ENCODE results near the gene BCL2L15. TPM values are rescaled to one million over a fixed set of nuclear protein-coding genes. Genes with fewer than 3 reads are reported as not detected.

Gene BCL2L15
- total and polyA plus RNA-seq, 2 donors (not counting 1 experiment from before 2014, with no cell fraction given), result under 0.01 to 0.19 TPM

DNA sequence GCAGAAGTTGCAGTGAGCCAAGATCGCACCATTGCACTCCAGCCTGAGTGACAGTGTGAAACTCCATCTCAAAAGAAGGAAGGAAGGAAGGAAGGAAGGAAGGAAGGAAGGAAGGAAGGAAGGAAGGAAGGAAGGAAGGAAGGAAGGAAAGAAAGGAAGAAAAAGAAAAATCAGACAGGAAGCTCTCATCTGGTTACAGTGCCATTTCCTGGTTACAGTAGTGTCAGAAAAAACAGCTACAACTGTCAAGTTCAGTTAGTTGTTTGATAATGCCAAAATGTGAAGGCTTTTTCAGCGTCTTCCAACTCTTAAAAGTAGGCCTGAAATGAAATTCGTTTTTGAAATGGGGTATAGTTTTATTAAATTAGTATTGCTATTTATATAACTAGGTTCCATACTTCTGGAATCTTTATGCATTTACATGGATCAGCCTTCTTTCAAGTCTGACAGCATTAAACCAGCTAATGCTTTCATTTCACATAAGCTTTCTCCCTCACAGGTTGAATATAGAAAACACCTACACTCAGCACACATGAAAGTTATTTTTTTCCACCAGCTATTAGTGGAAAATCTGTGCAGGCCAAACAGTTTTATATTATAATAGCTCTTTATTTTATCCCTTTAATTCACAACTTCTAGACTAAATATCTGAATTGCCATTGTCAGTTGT is 37.1 kb downstream of the BCL2L15 start:
- Histone ChIP-seq H3K4me2 (ENCODE audit: extremely low read depth, insufficient read depth, low read length) (no peak overlapping the region), H4K20me1 (ENCODE audit: control insufficient read depth, extremely low read depth, insufficient read depth, low read length) (no peaks in the 10 kb centered on the region), H3K9ac (ENCODE audit: insufficient read depth, low read length) (no peak overlapping the region), H3K27ac (ENCODE audit: insufficient read depth, low read length) (no peak overlapping the region), H3K36me3 (ENCODE audit: control insufficient read depth, insufficient read depth, low read length) (no peaks in the 10 kb centered on the region), H3K27me3 (ENCODE audit: control insufficient read depth, insufficient read depth, low read length) (no peaks in the 10 kb centered on the region), H3K4me1 (ENCODE audit: control insufficient read depth, extremely low read depth, insufficient read depth, low read length) (no peaks in the 10 kb centered on the region), H3K79me2 (ENCODE audit: control insufficient read depth, insufficient read depth, low read length) (no peaks in the 10 kb centered on the region), H2AFZ (ENCODE audit: low read length) (no peak overlapping the region), H3K4me3 (replicated peaks in 1 of 4; ENCODE audit: control extremely low read depth in 1 of 4, insufficient read depth in 1 of 4, low read depth in 3 of 4, low read length in 4 of 4) (no peak overlapping the region), H3K9me3 (ENCODE audit: control insufficient read depth, insufficient read depth, low read depth, low read length) (no peaks in the 10 kb centered on the region)
- no peak for TF ChIP-seq CTCF (conservative IDR thresholded peaks at IDR 0.05 in 1 of 2, IDR thresholded peaks at IDR 0.05 in 1 of 2; ENCODE audit: low read depth in 1 of 2, low read length in 2 of 2)
- no peak for TF ChIP-seq EZH2 (IDR thresholded peaks at IDR 0.05; ENCODE audit: low read length, missing control alignments)
- no peak for DNase-seq (ENCODE audit: low read depth in 2 of 2)

DNA sequence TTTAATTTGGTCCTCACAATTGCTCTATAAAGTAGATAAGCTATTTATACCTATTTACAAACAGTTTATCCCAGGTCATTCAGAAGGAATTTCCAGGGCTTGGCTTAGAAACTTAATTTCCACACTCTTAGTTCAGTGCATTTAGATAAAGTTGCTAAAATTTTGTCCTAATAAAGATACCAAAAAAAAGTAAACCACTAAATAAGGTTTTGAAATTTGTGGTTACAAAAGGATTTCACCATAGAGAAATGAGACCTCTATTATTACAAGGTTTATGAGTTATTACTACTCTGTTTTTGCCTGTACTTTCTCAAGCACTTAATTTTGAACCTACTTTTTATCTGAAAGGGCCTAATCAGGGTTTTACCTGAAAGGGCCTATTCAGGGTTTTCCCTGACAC is 38.3 kb downstream of the BCL2L15 start:
- Histone ChIP-seq H3K27ac (ENCODE audit: insufficient read depth, low read length) (no peak overlapping the region), H3K36me3 (ENCODE audit: control insufficient read depth, insufficient read depth, low read length) (no peaks in the 10 kb centered on the region), H3K9ac (ENCODE audit: insufficient read depth, low read length) (no peak overlapping the region), H3K4me1 (ENCODE audit: control insufficient read depth, extremely low read depth, insufficient read depth, low read length) (no peaks in the 10 kb centered on the region), H2AFZ (ENCODE audit: low read length) (no peak overlapping the region), H4K20me1 (ENCODE audit: control insufficient read depth, extremely low read depth, insufficient read depth, low read length) (no peaks in the 10 kb centered on the region), H3K4me2 (ENCODE audit: extremely low read depth, insufficient read depth, low read length) (no peak overlapping the region), H3K27me3 (ENCODE audit: control insufficient read depth, insufficient read depth, low read length) (no peaks in the 10 kb centered on the region), H3K4me3 (replicated peaks in 1 of 4; ENCODE audit: control extremely low read depth in 1 of 4, insufficient read depth in 1 of 4, low read depth in 3 of 4, low read length in 4 of 4) (no peak overlapping the region), H3K9me3 (ENCODE audit: control insufficient read depth, insufficient read depth, low read depth, low read length) (no peaks in the 10 kb centered on the region), H3K79me2 (ENCODE audit: control insufficient read depth, insufficient read depth, low read length) (no peaks in the 10 kb centered on the region)
- no peak for DNase-seq (ENCODE audit: low read depth in 2 of 2)
- no peak for TF ChIP-seq CTCF (conservative IDR thresholded peaks at IDR 0.05 in 1 of 2, IDR thresholded peaks at IDR 0.05 in 1 of 2; ENCODE audit: low read depth in 1 of 2, low read length in 2 of 2)

GRCh38 chr1:113846391-113847035 is 40.9 kb downstream of the BCL2L15 start:
- no peaks in the 10 kb centered on the region for H4K20me1 ChIP-seq (ENCODE audit: control insufficient read depth, extremely low read depth, insufficient read depth, low read length)
- H2AFZ ChIP-seq (ENCODE audit: low read length), result no peak overlapping the region
- TF ChIP-seq EZH2 (IDR thresholded peaks at IDR 0.05; ENCODE audit: low read length, missing control alignments) (no peak), CTCF (conservative IDR thresholded peaks at IDR 0.05 in 1 of 2, IDR thresholded peaks at IDR 0.05 in 1 of 2; ENCODE audit: low read depth in 1 of 2, low read length in 2 of 2) (no peak)
- H3K4me1 ChIP-seq (ENCODE audit: control insufficient read depth, extremely low read depth, insufficient read depth, low read length), result no peaks in the 10 kb centered on the region
- no peaks in the 10 kb centered on the region for H3K9me3 ChIP-seq (ENCODE audit: control insufficient read depth, insufficient read depth, low read depth, low read length)
- no peak overlapping the region for H3K4me3 ChIP-seq (replicated peaks in 1 of 4; ENCODE audit: control extremely low read depth in 1 of 4, insufficient read depth in 1 of 4, low read depth in 3 of 4, low read length in 4 of 4)
- no peak overlapping the region for H3K4me2 ChIP-seq (ENCODE audit: extremely low read depth, insufficient read depth, low read length)
- no peaks in the 10 kb centered on the region for H3K36me3 ChIP-seq (ENCODE audit: control insufficient read depth, insufficient read depth, low read length)
- DNase-seq (ENCODE audit: low read depth in 2 of 2), result no peak
- H3K9ac ChIP-seq (ENCODE audit: insufficient read depth, low read length), result no peak overlapping the region
- no peaks in the 10 kb centered on the region for H3K27me3 ChIP-seq (ENCODE audit: control insufficient read depth, insufficient read depth, low read length)
- no peak overlapping the region for H3K27ac ChIP-seq (ENCODE audit: insufficient read depth, low read length)
- no peaks in the 10 kb centered on the region for H3K79me2 ChIP-seq (ENCODE audit: control insufficient read depth, insufficient read depth, low read length)
